KOPT-K1 (cell line): ENCODE data around the gene PDE6A.

ENCODE experiments used
- H3K27ac ChIP-seq: fragments of 200-600 bp; sonication (generic); 2 replicates; pipeline ENCODE4 v1.5.1; 2016; ENCODE audit warnings: antibody characterized with exemption, mild to moderate bottlenecking, low read depth, low read length; ENCODE audit not compliant: poor library complexity, severe bottlenecking
- H3K36me3 ChIP-seq: fragments of 200-600 bp; sonication (generic); 2 replicates; pipeline ENCODE4 v1.5.1; 2017; ENCODE audit warnings: antibody characterized with exemption, mild to moderate bottlenecking, low read length, moderate library complexity; ENCODE audit not compliant: insufficient read depth
- H3K9me3 ChIP-seq: fragments of 200-600 bp; sonication (generic); 2 replicates; pipeline ENCODE4 v1.5.1; 2017; ENCODE audit warnings: antibody characterized with exemption, low read length, mild to moderate bottlenecking; ENCODE audit not compliant: insufficient read depth, poor library complexity, severe bottlenecking

The PDE6A gene

DNA sequence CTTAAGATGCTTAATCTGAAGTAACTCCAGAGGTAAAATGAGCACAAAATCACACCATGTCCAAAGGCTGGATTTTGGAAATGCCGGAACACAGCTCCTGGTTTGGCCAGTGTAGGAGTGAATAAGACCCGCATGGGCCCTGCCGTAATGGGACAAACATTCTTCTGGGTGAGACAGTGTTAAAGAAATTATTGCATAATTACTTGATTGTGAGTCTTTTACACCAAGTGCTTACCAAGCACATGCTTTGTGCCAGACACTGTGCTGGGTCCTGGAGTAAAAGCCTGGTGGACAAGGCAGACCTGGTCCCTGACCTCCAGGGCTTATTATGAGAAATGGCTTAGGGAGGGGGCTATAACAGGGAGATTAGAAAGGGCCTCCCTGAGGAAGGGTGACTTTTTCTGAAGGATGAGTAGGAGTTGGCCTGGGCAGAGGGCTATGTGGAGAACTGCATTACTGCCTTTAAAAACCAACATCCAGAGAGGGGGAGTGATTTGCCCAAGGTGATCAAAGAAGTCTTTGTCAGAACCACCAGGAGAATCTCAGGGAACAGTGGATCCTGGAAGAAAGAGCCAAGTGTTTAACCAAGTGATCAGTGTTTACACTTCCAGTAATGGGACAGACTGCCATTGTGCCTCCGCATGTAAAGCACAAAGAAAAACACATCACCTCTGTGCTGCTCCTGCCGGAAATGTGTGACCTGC, 3.5 kb downstream of the PDE6A start:
- no peaks in the 10 kb centered on the region for H3K36me3 ChIP-seq
- H3K27ac ChIP-seq: no peak overlapping the region
- H3K9me3 ChIP-seq: no peaks in the 10 kb centered on the region

DNA sequence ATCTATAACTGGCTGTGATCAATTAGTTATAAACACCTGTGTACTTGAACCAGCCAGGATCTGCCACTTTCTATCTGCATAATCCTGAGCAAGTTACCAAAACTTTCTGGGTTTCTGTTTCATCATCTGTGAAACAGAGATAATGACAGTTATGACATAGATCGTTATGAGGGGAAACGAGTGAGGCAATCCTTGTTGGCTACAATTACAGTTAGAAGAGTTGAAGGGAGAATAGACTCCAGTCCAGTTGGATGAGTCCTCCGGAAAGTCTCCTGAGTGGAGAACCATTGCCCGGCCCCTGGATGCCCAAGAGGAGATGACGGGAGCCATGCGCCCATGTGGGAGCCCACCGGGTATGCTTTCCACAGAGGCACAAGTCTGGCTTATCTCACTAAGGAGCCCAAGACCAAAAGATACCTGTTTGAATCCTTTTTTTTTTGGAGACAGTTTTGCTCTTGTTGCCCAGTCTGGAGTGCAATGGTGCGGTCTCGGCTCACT, 4.5 kb downstream of the PDE6A start:
- Histone ChIP-seq H3K36me3 (no peaks in the 10 kb centered on the region), H3K27ac (no peak overlapping the region), H3K9me3 (no peaks in the 10 kb centered on the region)

DNA sequence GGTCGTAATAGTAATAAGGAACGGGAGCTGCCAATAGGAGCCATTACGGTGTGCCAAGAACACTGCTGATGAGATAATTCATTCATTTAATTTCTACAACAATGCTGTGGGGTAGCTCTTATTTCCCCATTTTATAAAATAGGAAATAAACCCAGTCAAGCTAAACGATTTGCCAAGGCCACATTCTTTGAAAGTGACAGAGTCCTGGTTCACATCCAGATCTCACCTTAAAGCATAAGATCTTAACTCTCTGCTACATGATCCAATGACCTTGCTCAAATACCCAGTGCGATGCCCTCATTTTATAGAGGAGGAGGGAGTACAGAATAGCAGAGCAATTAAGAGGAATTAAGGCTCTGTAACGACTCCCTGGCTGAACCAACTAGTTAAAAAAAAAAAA, 5.0 kb downstream of the PDE6A start:
- no peaks in the 10 kb centered on the region for H3K9me3 ChIP-seq
- no peak overlapping the region for H3K27ac ChIP-seq
- H3K36me3 ChIP-seq: no peaks in the 10 kb centered on the region

DNA sequence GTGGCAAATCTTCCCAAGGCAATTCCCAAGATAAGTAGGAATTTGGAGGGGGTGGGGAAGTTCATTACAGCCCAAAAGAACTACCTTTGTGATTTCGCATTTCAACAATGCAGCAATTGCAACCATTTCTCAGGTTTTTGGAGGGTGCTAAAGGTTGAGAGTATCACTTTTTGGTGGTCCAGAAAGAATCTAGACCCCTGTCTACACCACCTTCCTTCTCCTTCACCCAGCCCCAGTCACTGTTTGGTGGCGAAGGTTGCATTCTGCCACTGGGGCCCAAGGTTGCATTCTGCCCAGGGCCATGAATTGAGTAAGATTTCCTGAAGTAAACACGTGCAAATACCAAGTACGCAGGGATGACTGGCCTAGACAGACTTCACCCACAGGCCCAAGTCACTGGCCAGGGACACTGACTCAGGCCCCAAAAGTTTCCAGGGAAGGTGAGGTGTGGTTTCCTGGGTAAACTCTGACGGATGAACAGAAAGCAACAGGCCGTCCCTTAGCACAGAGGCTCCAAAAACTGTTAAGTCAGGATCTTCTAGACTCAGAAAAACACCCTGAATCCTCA, 5.7 kb downstream of the PDE6A start:
- no peak overlapping the region for H3K27ac ChIP-seq
- H3K9me3 ChIP-seq: no peaks in the 10 kb centered on the region

DNA sequence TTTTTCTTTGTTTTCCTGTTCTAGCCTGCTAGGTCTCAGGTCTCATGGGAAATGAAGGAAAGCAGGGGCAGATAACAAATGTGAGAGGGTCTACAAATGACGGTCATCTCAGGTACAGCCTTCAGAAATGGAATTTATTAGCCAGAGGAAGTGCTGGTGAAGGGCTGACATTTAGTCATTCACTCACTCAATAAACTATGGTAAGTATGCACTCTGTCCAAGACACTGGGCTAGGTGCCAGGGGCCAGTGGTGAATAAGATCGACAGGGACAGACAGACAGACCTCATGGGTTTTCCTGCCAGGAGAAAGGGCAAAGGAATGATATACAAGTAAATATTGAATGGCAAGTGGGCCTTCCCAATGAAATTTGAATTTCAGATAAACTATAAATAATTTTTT, 6.3 kb downstream of the PDE6A start:
- H3K36me3 ChIP-seq: no peaks in the 10 kb centered on the region
- H3K9me3 ChIP-seq: no peaks in the 10 kb centered on the region
- no peak overlapping the region for H3K27ac ChIP-seq

More for the DNA sequence above, 5.7 kb downstream of the PDE6A start:
- no peaks in the 10 kb centered on the region for H3K36me3 ChIP-seq

DNA sequence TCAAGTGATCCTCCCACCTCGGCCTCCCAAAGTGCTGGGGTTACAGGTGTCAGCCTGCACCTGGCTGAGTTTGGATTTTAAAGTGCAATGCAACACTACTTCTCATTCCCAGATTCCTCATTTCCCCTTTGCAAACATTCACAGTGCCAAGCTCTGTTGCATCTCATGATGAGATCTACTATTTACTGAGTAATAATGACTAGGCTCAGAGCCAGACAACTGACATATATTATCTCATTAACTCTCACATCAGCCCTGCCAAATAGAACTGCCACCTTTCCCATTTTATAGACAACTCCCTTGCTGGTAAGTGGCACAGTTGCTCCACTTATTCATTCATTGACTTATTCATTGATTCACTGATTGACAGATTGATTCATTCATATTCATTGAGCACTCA, 7.0 kb downstream of the PDE6A start:
- no peak overlapping the region for H3K27ac ChIP-seq
- no peaks in the 10 kb centered on the region for H3K9me3 ChIP-seq
- no peaks in the 10 kb centered on the region for H3K36me3 ChIP-seq

DNA sequence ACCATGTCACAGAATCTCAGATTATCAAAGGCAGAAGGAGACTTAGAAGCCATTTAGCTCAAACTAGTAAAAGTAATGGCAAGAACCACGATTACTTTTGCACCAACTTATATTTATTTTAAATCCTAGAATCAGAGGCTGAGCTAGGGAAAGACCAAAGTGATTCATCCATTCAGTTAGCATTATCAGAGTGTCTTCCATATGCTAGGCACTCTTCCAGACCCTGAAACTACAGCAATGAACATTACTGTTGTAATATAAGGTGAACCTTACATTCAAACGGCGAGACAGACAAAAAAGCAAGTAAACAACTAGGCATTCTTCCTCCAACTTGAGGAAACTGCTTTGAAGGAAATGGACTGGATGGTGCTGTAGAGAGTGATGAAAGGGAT, 7.9 kb downstream of the PDE6A start:
- no peaks in the 10 kb centered on the region for H3K9me3 ChIP-seq
- no peak overlapping the region for H3K27ac ChIP-seq
- H3K36me3 ChIP-seq: no peaks in the 10 kb centered on the region

DNA sequence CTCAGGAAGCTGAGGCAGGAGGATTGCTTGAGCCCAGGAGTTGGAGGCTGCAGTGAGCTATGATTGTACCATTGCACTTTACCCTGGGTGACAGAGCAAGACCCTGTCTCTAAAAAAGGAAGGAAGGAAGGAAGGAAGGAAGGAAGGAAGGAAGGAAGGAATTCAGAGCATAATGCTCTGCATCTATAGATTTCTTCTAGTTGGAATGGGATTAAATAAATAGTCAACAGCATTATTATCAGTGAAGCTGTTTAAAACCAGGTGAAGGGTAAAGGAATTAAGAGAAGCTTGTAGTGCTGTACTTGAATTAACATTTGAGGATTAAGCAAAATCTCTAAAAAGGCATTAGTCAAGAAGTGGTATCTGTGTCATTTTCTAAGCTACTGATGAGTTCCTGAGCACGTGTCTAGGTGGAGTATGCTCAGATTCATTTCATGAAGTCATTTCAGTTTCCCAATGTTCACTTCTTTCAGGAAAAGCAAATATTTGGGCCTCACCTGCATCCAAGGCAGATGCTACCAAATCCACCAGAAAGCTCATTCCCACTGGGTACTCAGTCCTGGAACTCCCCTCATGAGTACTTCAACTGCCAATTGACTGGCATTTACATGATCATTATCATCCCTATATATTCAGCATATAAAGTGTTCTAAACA, 8.4 kb downstream of the PDE6A start:
- H3K27ac ChIP-seq: no peak overlapping the region
- H3K9me3 ChIP-seq: no peaks in the 10 kb centered on the region
- H3K36me3 ChIP-seq: no peaks in the 10 kb centered on the region

DNA sequence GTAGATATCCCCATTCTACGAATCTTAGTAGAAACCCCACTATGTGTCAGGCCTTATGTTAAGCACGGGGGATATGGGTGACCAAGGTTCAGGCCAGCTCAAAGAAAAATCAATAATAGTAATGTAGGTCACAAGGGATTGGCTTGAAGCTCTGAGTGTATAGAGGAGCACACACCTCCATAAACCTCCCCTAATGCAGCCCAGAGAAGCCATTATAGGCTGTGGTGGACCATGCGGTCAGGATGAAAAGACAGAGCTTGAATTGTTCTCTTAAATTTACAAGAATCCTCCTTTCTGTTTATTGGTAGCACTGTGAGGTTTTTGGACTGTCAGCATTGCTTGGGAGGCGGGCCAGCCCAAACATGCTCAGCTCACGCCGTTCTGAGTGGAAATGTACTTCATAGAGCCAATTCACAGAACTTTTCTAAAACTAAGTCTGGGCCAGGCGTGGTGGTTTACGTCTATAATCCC, 9.1 kb downstream of the PDE6A start:
- H3K9me3 ChIP-seq: no peaks in the 10 kb centered on the region
- H3K27ac ChIP-seq: no peak overlapping the region
- no peaks in the 10 kb centered on the region for H3K36me3 ChIP-seq

DNA sequence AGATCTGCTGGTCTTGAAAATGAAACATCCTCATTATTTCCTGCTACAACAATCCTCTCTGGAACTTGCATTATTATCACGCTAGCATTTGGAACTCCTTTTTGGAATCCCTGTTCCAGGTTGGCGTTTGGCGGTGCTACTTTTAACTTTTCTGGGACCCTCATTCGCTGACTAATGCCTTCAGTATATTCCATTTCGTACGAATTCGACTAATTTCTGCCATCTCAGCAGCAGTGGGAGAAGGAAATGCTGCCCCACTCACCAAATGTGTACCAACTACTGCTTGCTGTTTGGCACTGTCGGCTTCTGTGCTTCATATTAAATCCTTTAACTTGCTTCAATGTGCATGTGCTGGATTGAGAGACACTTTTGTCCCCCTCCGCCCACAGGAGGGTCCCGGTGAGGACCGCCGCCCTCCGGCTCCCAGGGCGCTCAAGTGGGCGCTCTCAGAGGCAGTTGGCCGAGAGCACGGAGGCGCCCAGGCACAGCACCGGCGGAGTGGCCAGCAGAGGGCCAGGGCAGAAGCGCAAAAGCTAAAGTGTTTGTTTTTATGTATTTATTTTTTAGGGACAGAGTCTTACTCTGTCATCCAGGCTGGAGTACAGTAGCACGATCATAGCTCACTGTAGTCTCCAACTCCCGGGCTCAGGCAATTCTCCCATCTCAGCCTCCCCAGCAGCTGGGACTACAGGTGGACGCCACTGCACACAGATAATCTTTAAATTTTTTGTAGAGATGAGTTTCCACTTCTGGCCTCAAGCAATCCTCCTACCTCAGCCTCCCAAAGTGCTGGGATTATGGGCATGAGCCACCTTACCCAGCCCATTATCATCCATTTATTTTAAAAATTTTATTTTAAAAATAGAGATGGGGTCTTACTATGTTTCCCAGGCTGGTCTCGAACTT, 11.9 kb downstream of the PDE6A start:
- Histone ChIP-seq H3K36me3 (no peaks in the 10 kb centered on the region), H3K27ac (no peak overlapping the region), H3K9me3 (no peaks in the 10 kb centered on the region)

DNA sequence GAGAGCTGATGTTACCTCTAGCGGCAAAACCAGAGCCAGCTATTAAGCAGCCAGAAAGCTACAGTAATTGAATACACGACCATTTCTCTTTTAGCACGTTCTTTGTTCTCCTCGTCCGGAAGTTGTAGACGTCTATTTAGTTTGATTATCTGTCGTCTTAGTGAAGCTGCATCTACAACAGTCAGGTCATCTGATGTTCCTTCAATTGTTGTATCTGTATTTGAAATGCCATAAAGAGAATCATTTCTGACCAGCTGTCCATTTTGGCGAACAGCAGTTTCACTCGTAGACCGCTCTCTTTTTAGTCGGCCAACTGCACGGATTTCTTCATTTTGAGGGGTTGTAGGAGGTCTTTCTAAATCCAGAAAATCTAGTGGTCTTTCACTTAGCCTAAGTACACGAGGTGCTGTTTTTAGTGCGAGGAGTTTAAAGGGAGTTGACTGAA, 12.6 kb downstream of the PDE6A start:
- Histone ChIP-seq H3K9me3 (no peaks in the 10 kb centered on the region), H3K36me3 (no peaks in the 10 kb centered on the region), H3K27ac (no peak overlapping the region)

DNA sequence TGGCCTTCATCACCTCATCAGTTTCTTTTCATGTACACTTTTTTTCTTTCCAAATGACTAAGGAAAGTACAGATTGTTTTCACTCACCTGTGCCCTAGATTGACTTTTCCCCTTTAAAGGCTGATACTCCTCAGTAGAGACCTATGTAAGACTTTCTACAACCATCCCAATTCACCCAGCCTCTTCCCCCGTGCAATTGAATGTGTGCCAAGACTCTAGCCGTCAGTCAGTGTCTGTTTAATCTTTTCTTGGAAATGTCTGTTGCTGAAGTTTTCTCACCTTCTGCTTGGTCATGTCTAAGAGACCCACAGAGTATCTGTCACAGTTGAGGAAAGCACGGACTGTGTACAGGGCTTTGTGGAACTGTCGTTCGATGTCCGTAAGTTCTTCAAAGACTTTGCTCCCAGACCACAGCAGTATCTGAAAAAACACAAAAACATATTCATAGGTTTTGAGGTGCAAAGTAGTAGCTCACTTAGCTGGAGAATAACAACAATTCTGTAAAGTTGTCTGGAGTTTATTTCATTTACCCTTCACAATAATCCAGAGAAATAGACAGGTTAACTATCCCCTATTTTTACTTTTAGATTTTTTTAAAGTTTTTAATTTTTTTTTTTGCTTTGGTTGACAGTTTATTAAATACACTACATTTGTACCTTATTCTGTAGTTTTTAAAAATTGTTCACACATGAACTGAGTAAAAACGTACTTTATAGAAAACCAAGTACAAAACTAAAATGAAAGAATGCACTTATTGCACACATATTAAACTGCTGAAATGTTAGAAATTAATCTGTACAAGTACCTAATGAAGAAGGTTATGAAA, 13.6 kb downstream of the PDE6A start:
- Histone ChIP-seq H3K9me3 (no peaks in the 10 kb centered on the region), H3K36me3 (no peaks in the 10 kb centered on the region), H3K27ac (no peak overlapping the region)

DNA sequence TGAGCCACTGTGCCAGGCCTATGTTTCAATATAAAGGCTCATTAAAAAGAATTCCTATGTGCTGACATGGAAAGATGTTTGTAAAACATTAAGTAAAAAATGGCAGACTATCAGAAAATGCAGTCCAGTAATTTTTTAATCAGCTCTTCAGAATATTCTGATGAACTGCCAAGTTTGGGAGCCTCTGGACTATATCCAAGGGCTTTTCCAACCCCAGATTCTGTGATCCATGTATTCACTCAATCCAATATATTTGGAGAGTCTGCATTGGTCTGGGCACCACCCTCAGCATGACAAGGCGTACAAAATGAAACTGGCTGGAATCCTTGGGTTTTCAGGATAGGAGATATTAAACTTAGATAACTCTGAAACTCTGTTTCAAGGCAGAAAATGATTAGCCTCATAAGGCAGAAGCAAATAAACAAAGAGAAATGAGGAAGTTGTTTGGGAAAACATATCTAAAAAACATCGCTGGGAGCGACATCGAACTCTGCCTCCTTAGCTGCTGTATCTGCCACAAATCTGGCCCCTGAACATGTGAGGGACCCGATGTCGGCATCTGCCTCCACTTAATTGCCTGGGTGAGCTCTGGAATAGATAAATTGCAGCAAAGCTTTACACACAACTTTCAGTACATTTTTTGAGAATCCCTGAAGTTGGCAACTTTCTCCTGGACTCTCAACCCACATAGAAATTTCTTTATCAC, 14.4 kb downstream of the PDE6A start:
- Histone ChIP-seq H3K36me3 (no peaks in the 10 kb centered on the region), H3K27ac (no peak overlapping the region), H3K9me3 (no peaks in the 10 kb centered on the region)

DNA sequence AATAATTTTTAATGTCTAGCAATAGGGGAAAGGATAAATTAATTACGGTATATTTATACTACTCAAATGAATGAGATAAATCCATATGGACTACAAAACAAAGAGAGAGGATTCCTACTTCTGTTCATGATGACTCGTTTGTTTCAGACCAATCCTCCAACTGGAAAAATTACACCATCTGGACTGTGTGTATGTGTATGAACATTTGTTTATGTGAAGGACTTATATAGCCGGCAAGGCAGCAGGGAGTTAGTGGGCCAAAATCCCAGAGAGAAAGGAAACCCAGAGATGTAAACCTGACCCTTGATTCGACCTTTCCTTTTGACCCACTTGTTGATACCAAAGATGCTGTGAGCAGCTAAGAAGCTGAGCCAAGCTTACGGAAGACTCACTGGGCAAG, 20.1 kb downstream of the PDE6A start:
- Histone ChIP-seq H3K36me3 (no peaks in the 10 kb centered on the region), H3K9me3 (no peaks in the 10 kb centered on the region), H3K27ac (no peak overlapping the region)
